Activated B cell treated with CpG ODN at 0.5 μM for 24 hours (primary cell): ENCODE measurements around the gene MAPK8IP2. TPM values are rescaled to one million over a fixed set of nuclear protein-coding genes. Genes with fewer than 3 reads are reported as not detected.

Source experiments
- ATAC-seq: fragments of 200-7000 bp; cut with Tn5 transposase; one replicate; pipeline ENCODE4 v1.10.0; 2021; ENCODE audit warnings: low read depth, mild to moderate bottlenecking, moderate library complexity
- CTCF ChIA-PET: fragments of 350-600 bp; sonication (Branson Sonifier 250); formaldehyde crosslinking; loops from one replicate; lab custom pipeline; 2021; ENCODE audit warnings: antibody characterized with exemption; lab: Charles Lee
- POLR2A ChIA-PET: fragments of 350-600 bp; sonication (Branson Sonifier 250); formaldehyde crosslinking; loops from one replicate; lab custom pipeline; 2021; ENCODE audit warnings: antibody characterized with exemption; lab: Charles Lee
- DNase-seq: peaks from one replicate; pipeline ENCODE4 v3.0.0; 2022
- H3K27ac Mint-ChIP-seq: one replicate; pipeline ENCODE4 v1.8.0; 2020; ENCODE audit warnings: mixed read lengths
- H3K27me3 Mint-ChIP-seq: one replicate; pipeline ENCODE4 v1.8.0; 2021; ENCODE audit warnings: mixed read lengths
- H3K36me3 Mint-ChIP-seq: one replicate; pipeline ENCODE4 v1.8.0; 2021; ENCODE audit warnings: low read depth, mixed read lengths
- H3K4me1 Mint-ChIP-seq: one replicate; pipeline ENCODE4 v1.8.0; 2021; ENCODE audit warnings: mixed read lengths
- H3K4me3 Mint-ChIP-seq: one replicate; pipeline ENCODE4 v1.8.0; 2020; ENCODE audit warnings: mild to moderate bottlenecking, mixed read lengths
- H3K9me3 Mint-ChIP-seq: one replicate; pipeline ENCODE4 v1.8.0; 2020; ENCODE audit warnings: mixed read lengths
- intact Hi-C: fragments of 100-400 bp; cut with micrococcal nuclease; formaldehyde crosslinking; loops from one replicate; pipeline ENCODE4 v1.15.1; 2024
- total RNA-seq: library from RNA; stranded (reverse); gene quantifications from 2 replicates; pipeline ENCODE4 v1.2.3, GENCODE V29; 2022
- TF ChIP-seq, protein P1 (sequence below): fragments of 200-600 bp; IDR thresholded peaks from one replicate; pipeline ENCODE4 v1.8.0; 2022; ENCODE audit warnings: antibody characterized with exemption, mild to moderate bottlenecking

MAPK8IP2 gene
- total RNA-seq, 1 donor from 2014 or later: 0.18 TPM

DNA sequence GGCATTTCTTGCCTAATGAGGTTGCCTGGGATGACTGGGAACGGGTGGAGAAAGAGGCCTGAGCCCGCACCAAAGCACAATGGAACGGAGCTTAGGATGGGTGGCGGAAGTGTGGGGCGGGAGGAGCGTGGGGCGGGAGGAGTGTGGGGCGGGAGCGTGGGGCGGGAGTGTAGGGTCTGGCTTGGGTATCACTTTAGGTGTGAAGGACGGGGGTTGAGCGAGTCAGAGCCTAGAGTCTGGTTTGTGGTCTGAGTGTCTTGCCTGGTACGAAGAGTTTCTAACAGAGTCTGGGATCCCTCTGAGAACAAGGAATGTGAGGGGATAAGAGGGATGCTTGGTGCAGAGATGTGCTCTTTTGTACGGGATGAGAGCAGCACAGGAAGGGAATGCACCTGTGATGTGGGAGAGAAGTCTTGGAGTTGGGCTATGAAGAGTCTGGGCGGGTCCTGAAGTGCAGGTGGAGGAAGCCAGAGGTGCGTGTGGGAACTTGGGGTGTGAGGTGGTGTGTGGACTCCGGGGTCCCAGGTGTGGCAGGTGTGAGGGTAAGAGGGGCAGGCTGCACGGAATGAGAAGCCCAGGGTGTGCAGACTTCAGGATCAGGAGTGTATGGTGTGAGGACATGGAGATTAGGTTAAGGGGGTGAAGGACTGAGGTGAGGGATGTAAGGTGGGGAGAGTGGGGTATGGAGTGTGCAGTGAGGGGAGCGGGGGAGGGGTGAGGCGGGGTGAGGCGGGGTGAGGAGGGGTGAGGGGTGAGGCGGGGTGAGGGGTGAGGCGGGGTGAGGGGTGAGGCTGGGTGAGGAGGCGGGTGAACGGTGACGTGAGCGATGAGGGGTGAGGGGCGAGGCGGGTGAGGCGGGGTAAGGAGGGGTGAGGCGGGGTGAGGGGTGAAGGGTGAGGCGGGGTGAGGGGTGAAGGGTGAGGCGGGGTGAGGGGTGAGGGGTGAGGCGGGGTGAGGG, 38.9 kb upstream of the MAPK8IP2 start:
- ATAC-seq (no peak), DNase-seq (no peak)
- H3K27ac Mint-ChIP-seq: peak overlapping the region; percentile 71
- peaks cover 15% of the 10 kb centered on the region for H3K4me1 Mint-ChIP-seq
- H3K27me3 Mint-ChIP-seq: peaks cover 1% of the 10 kb centered on the region
- H3K9me3 Mint-ChIP-seq: no peaks in the 10 kb centered on the region
- TF ChIP-seq, protein P1, sequence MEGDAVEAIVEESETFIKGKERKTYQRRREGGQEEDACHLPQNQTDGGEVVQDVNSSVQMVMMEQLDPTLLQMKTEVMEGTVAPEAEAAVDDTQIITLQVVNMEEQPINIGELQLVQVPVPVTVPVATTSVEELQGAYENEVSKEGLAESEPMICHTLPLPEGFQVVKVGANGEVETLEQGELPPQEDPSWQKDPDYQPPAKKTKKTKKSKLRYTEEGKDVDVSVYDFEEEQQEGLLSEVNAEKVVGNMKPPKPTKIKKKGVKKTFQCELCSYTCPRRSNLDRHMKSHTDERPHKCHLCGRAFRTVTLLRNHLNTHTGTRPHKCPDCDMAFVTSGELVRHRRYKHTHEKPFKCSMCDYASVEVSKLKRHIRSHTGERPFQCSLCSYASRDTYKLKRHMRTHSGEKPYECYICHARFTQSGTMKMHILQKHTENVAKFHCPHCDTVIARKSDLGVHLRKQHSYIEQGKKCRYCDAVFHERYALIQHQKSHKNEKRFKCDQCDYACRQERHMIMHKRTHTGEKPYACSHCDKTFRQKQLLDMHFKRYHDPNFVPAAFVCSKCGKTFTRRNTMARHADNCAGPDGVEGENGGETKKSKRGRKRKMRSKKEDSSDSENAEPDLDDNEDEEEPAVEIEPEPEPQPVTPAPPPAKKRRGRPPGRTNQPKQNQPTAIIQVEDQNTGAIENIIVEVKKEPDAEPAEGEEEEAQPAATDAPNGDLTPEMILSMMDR: no peak
- CTCF ChIA-PET: no interaction called here
- intact Hi-C loops: loop anchor here (1.0 to 2.0 kb wide), 6 partner anchors 13 to 67 kb away; partner anchors contain the start of genes ARSA, CHKB and NCAPH2
- H3K36me3 Mint-ChIP-seq: peaks cover 1% of the 10 kb centered on the region
- POLR2A ChIA-PET: interaction anchor here (1.2 to 1.3 kb wide), 2 partner anchors 11 to 54 kb away, joined by 4 to 8 read pairs; partner anchors contain the start of genes LMF2 and NCAPH2
- H3K4me3 Mint-ChIP-seq: peak overlapping the region; percentile 49

DNA sequence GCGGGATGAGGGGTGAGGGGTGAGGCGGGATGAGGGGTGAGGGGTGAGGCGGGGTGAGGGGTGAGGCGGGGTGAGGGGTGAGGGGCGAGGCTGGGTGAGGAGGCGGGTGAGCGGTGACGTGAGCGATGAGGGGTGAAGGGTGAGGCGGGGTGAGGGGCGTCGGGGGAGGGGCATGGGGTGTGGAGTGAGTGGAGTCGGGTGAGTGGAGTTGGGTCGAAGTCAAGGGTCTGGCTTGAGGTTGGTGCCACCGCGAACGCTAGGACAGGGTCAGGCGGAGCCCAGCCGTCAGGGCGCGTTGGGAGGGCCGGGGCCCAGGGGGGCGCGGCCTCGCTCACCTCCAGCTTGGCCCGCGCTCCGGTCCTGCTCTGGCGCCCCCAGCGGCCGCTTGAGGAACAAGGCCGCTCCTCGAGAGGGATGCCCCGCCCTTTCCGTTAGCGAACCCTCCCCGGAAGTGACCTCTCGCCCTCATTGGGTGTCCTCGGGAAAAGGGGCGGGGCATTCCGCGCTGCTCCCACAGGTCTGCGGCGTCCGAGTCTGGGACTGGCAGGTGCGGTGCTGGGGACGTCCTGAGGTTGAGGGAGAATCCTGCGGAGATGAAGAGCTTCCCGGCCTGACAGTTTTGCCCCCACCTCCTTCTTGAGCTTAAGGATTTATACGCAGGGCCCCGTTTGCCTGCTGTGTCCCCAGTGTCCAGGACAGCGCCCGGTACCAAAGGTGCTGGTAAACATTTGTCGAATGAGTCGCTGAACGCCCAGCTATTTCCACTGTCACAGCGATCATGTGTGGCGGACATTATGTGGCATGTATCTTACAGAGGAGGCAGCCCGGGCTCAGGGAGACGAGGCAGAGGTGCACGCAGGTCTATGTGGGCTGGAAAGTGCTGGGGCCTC, 37.8 kb upstream of the MAPK8IP2 start, which contains the start of gene SYCE3:
Gene SYCE3 (minus strand): TSS at position 397 of the 890 bp plus-strand sequence. CDS start 6,514 bp downstream, outside the sequence.
- DNase-seq: peak; percentile 97
- peak; percentile 98 for ATAC-seq
- Mint-ChIP-seq H3K27ac (peak within 1 kb of the TSS; percentile 81), H3K9me3 (no peaks in the 10 kb centered on the region), H3K27me3 (peaks cover 1% of the 10 kb centered on the region), H3K36me3 (peaks cover 1% of the 10 kb centered on the region), H3K4me1 (peaks cover 15% of the 10 kb centered on the region), H3K4me3 (peak within 1 kb of the TSS; percentile 95)
- TF ChIP-seq, protein P1: peak; percentile 38
- ChIA-PET CTCF (interaction anchor here (0.6 to 1.9 kb wide), 12 partner anchors 15 to 310 kb away, joined by 3 to 27 read pairs (median 3); partner anchors contain the start of genes KLHDC7B and SCO2), POLR2A (interaction anchor here (0.5 to 5.4 kb wide), 18 partner anchors 9 to 318 kb away, joined by 3 to 197 read pairs (median 6); partner anchors contain the start of genes CHKB, CPT1B, KLHDC7B and LMF2)
- intact Hi-C loops: loop anchor here (1.0 to 2.0 kb wide), 7 partner anchors 14 to 66 kb away; partner anchors contain the start of genes ARSA, CHKB and NCAPH2

- Mint-ChIP-seq H3K4me3 (peak overlapping the region; percentile 95), H3K27me3 (peaks cover 1% of the 10 kb centered on the region), H3K4me1 (peaks cover 15% of the 10 kb centered on the region), H3K36me3 (peaks cover 3% of the 10 kb centered on the region), H3K27ac (peak overlapping the region; percentile 81), H3K9me3 (no peaks in the 10 kb centered on the region)
- ChIA-PET POLR2A (interaction anchor here (1.0 to 5.4 kb wide), 14 partner anchors 8 to 319 kb away, joined by 3 to 197 read pairs (median 9); partner anchors contain the start of genes CHKB, CPT1B, KLHDC7B and LMF2), CTCF (interaction anchor here (0.9 to 1.9 kb wide), 9 partner anchors 16 to 311 kb away, joined by 3 to 27 read pairs (median 7); partner anchors contain the start of gene SCO2)
- ATAC-seq (no peak), DNase-seq (no peak)
- TF ChIP-seq, protein P1: no peak
- intact Hi-C loops: loop anchor here (1.0 to 2.0 kb wide), 2 partner anchors 57 to 65 kb away; partner anchors contain the start of gene ARSA
These were observed 37.0 kb upstream of the MAPK8IP2 start for GRCh38 chr22:50563413-50564160.

DNA sequence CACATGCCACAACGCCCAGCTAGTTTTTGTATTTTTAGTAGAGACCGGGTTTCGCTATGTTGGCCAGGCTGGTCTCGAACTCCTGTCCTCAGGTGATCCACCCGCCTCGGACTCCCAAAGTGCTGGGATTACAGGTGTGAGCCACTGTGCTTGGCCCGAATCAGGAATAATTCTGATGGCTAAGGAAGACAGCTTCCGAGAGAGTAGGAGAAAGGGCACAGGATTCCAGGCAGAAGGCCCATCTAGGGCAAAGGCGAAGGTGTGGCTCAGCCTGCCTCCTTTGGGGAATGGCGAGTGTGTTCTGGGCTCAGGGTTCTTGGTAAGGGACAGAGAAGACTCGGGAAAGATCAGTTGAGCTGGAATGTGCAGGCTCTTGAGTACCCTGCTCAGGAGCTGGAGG, 36.3 kb upstream of the MAPK8IP2 start:
- no peak for ATAC-seq
- no peaks in the 10 kb centered on the region for H3K9me3 Mint-ChIP-seq
- ChIA-PET CTCF (interaction anchor here (0.9 to 1.7 kb wide), 3 partner anchors 37 to 57 kb away, joined by 3 to 7 read pairs (median 4); partner anchors contain the start of gene SCO2), POLR2A (interaction anchor here (1.0 to 5.4 kb wide), 7 partner anchors 13 to 56 kb away, joined by 4 to 197 read pairs (median 10); partner anchors contain the start of genes CHKB, CPT1B, SCO2 and TYMP)
- intact Hi-C loops: no loop called here
- peaks cover 15% of the 10 kb centered on the region for H3K4me1 Mint-ChIP-seq
- no peak overlapping the region for H3K27ac Mint-ChIP-seq
- H3K36me3 Mint-ChIP-seq: peaks cover 9% of the 10 kb centered on the region
- peaks cover 1% of the 10 kb centered on the region for H3K27me3 Mint-ChIP-seq
- no peak overlapping the region for H3K4me3 Mint-ChIP-seq
- no peak for DNase-seq
- TF ChIP-seq, protein P1: no peak
